SK-N-SH (cell line): ENCODE data around the gene ADORA2A. TPM values are rescaled to one million over a fixed set of nuclear protein-coding genes. Genes with fewer than 3 reads are reported as not detected.

Experiments
- CTCF ChIA-PET: fragments of 300-600, 350-600 bp; formaldehyde crosslinking; extraction: SDS; loops from one replicate; lab custom pipeline; 2021; lab: Yijun Ruan, JAX
- POLR2A ChIA-PET: fragments of 350-600 bp; sonication (Branson Sonifier 250); formaldehyde crosslinking; extraction: SDS; loops from one replicate; lab custom pipeline; 2020; ENCODE audit warnings: antibody characterized with exemption, inconsistent platforms; lab: Yijun Ruan, JAX
- DNase-seq: peaks from one replicate; pipeline ENCODE4 v3.0.0; 2012
- H2AFZ ChIP-seq: fragments of 200-600 bp; sonication (generic); 2 replicates; pipeline ENCODE4 v1.8.1; 2016; ENCODE audit warnings: antibody characterized with exemption, mild to moderate bottlenecking, low read depth
- H3F3A ChIP-seq: fragments of 200-600 bp; sonication (generic); replicated peaks from 2 replicates; pipeline ENCODE3; 2016; ENCODE audit warnings: antibody characterized with exemption, mild to moderate bottlenecking; ENCODE audit not compliant: insufficient read depth
- H3K27ac ChIP-seq, 2 experiments: fragments of 200-500 bp in 1 of 2; fragments of 200-600 bp in 1 of 2; sonication (Bioruptor generic) in 1 of 2; sonication (generic), shearing (Covaris generic) in 1 of 2; 2 replicates each; pipeline versions ENCODE4 v1.5.1 to v1.6.1; 2014 to 2016; ENCODE audit warnings: low read depth in 2 of 2, inconsistent platforms in 1 of 2, low read length in 1 of 2, mild to moderate bottlenecking in 1 of 2, mixed read lengths in 1 of 2
- H3K27me3 ChIP-seq: fragments of 200-600 bp; sonication (generic), shearing (Covaris generic); 2 replicates; pipeline ENCODE4 v1.6.1; 2016; ENCODE audit warnings: mixed run types; ENCODE audit not compliant: insufficient read depth
- H3K36me3 ChIP-seq, 2 experiments: fragments of 200-500 bp in 1 of 2; fragments of 200-600 bp in 1 of 2; sonication (Bioruptor generic) in 1 of 2; sonication (generic) in 1 of 2; replicated peaks in 1 of 2; 2 replicates each; pipeline versions ENCODE3 to v1.5.1; 2014 to 2016; ENCODE audit warnings: low read length in 1 of 2, mild to moderate bottlenecking in 1 of 2; ENCODE audit not compliant: insufficient read depth in 2 of 2, control insufficient read depth in 1 of 2
- H3K4me1 ChIP-seq, 2 experiments: fragments of 200-500 bp in 1 of 2; fragments of 200-600 bp in 1 of 2; sonication (Bioruptor generic) in 1 of 2; sonication (generic), shearing (Covaris generic) in 1 of 2; 2 replicates each; pipeline versions ENCODE4 v1.5.1 to v1.6.1; 2014 to 2016; ENCODE audit warnings: low read depth in 1 of 2, low read length in 1 of 2, mixed run types in 1 of 2; ENCODE audit not compliant: insufficient read depth in 2 of 2, control insufficient read depth in 1 of 2
- H3K4me2 ChIP-seq: fragments of 200-600 bp; sonication (generic), shearing (Covaris generic); 2 replicates; pipeline ENCODE4 v1.6.1; 2017; ENCODE audit warnings: mixed run types
- H3K4me3 ChIP-seq, 2 experiments: fragments of 200-500 bp in 1 of 2; fragments of 200-600 bp in 1 of 2; sonication (Bioruptor generic) in 1 of 2; sonication (generic), shearing (Covaris generic) in 1 of 2; 2 replicates each; pipeline versions ENCODE4 v1.5.1 to v1.8.1; 2014 to 2016; ENCODE audit warnings: low read depth in 2 of 2, inconsistent platforms in 1 of 2, low read length in 1 of 2, mild to moderate bottlenecking in 1 of 2, mixed read lengths in 1 of 2, moderate library complexity in 1 of 2
- H3K79me2 ChIP-seq: fragments of 200-600 bp; sonication (generic); 2 replicates; pipeline ENCODE4 v1.8.1; 2017; ENCODE audit warnings: mild to moderate bottlenecking; ENCODE audit not compliant: insufficient read depth
- H3K9ac ChIP-seq: fragments of 200-600 bp; sonication (generic); 2 replicates; pipeline ENCODE4 v1.6.1; 2017; ENCODE audit warnings: mixed run types
- H3K9me2 ChIP-seq: fragments of 200-600 bp; sonication (generic); 2 replicates; pipeline ENCODE4 v1.6.1; 2017; ENCODE audit warnings: mixed run types
- H3K9me3 ChIP-seq: fragments of 200-600 bp; sonication (generic); 2 replicates; pipeline ENCODE4 v1.6.1; 2017; ENCODE audit warnings: mixed run types, mild to moderate bottlenecking, moderate library complexity
- H4K20me1 ChIP-seq: fragments of 200-600 bp; sonication (generic); 2 replicates; pipeline ENCODE4 v1.6.1; 2017; ENCODE audit warnings: mild to moderate bottlenecking, mixed run types; ENCODE audit not compliant: insufficient read depth
- ELF1 ChIP-seq: IDR thresholded peaks from 2 replicates; pipeline ENCODE4 v1.4.0; 2012
- EP300 ChIP-seq, 2 experiments: IDR thresholded peaks; 2 replicates each; pipeline versions ENCODE4 v1.4.0 to v1.6.1; 2012; ENCODE audit warnings: borderline replicate concordance in 1 of 2, low read depth in 1 of 2, low read length in 1 of 2
- EZH2phosphoT487 ChIP-seq: fragments of 200-600 bp; sonication (generic); IDR thresholded peaks from 2 replicates; pipeline ENCODE4 v1.6.1; 2017; ENCODE audit warnings: low read depth, mixed run types, mild to moderate bottlenecking, antibody characterized with exemption, moderate library complexity, borderline replicate concordance
- FOSL2 ChIP-seq: IDR thresholded peaks from 2 replicates; pipeline ENCODE4 v1.4.0; 2012; ENCODE audit warnings: low read depth, mild to moderate bottlenecking, moderate library complexity, borderline replicate concordance
- FOXJ3 ChIP-seq: sonication (generic); formaldehyde crosslinking; IDR thresholded peaks from 2 replicates; pipeline ENCODE4 v1.5.1; 2020; ENCODE audit warnings: mild to moderate bottlenecking, missing genetic modification reagents
- JUND ChIP-seq: IDR thresholded peaks from 2 replicates; pipeline ENCODE4 v1.4.0; 2012
- MAX ChIP-seq: IDR thresholded peaks from 2 replicates; pipeline ENCODE4 v1.4.0; 2012; ENCODE audit warnings: low read depth
- PBX3 ChIP-seq: IDR thresholded peaks from 2 replicates; pipeline ENCODE4; 2012
- RAD21 ChIP-seq: IDR thresholded peaks from 2 replicates; pipeline ENCODE4 v1.6.1; 2012; ENCODE audit warnings: mild to moderate bottlenecking, low read length
- RCOR1 ChIP-seq: fragments of 150-350 bp; IDR thresholded peaks from 2 replicates; pipeline ENCODE4 v1.6.1; 2017; ENCODE audit warnings: antibody characterized with exemption, low read length
- REST ChIP-seq: IDR thresholded peaks from 2 replicates; pipeline ENCODE4 v1.6.1; 2012; ENCODE audit warnings: mild to moderate bottlenecking, low read depth, low read length, moderate library complexity
- RFX5 ChIP-seq: IDR thresholded peaks from 2 replicates; pipeline ENCODE4 v1.6.1; 2012; ENCODE audit warnings: mild to moderate bottlenecking, improper control_type of control experiment, low read length
- RXRA ChIP-seq: IDR thresholded peaks from 2 replicates; pipeline ENCODE4 v1.4.0; 2012; ENCODE audit warnings: low read depth, mild to moderate bottlenecking, borderline replicate concordance
- SIN3A ChIP-seq: IDR thresholded peaks from 2 replicates; pipeline ENCODE4 v1.6.1; 2012; ENCODE audit warnings: low read depth, mild to moderate bottlenecking, low read length, moderate library complexity, borderline replicate concordance
- SMC3 ChIP-seq: IDR thresholded peaks from 2 replicates; pipeline ENCODE4 v1.6.1; 2012; ENCODE audit warnings: low read depth, low read length, improper control_type of control experiment
- TAF1 ChIP-seq: IDR thresholded peaks from 2 replicates; pipeline ENCODE4 v1.6.1; 2012; ENCODE audit warnings: low read depth, mild to moderate bottlenecking, low read length, moderate library complexity, borderline replicate concordance
- TCF12 ChIP-seq: IDR thresholded peaks from 2 replicates; pipeline ENCODE4 v1.4.0; 2012
- TEAD4 ChIP-seq: IDR thresholded peaks from 2 replicates; pipeline ENCODE4 v1.4.0; 2012; ENCODE audit warnings: mild to moderate bottlenecking, borderline replicate concordance; ENCODE audit not compliant: insufficient read depth
- USF1 ChIP-seq: IDR thresholded peaks from 2 replicates; pipeline ENCODE4 v1.4.0; 2012; ENCODE audit warnings: low read depth, borderline replicate concordance
- USF2 ChIP-seq: fragments of 150-350 bp; IDR thresholded peaks from 2 replicates; pipeline ENCODE4 v1.6.1; 2017; ENCODE audit warnings: antibody characterized with exemption, low read length, low read depth, borderline replicate concordance
- WGBS: methylation state at CpG from one replicate; pipeline ENCODE4 v1.1.6; 2017; ENCODE audit warnings: low lambda C conversion rate; 5-methylcytosine and 5-hydroxymethylcytosine counted together
- polyA plus RNA-seq, 3 experiments: library from polyadenylated mRNA; depleted of rRNA; stranded (reverse); fragments of >200 nt; gene quantifications; 2 replicates each; pipeline ENCODE4 v1.2.3, GENCODE V29; 2012

ADORA2A gene
- polyA plus RNA-seq, 1 of the 3 experiments (the other 2 are of a cell fraction): 9.3 TPM

- no peak overlapping the region for H2AFZ ChIP-seq
- H3K9me2 ChIP-seq: no peaks in the 10 kb centered on the region
- CTCF ChIA-PET: interaction anchor here (0.7 to 2.2 kb wide), 8 partner anchors 9 to 104 kb away, joined by 3 to 7 read pairs (median 5); no protein-coding TSS in a partner anchor
- peaks cover 13 to 44% of the 10 kb centered on the region in 2 experiments for H3K36me3 ChIP-seq
- H3K27ac ChIP-seq: peak overlapping the region in 1 of 2 experiments; percentile 97; a peak in 1 of 4 replicates
- TF ChIP-seq SMC3 (no peak), FOXJ3 (CRISPR knock-in tag) (no peak), EZH2phosphoT487 (no peak), FOSL2 (no peak), RFX5 (no peak), USF2 (no peak), JUND (no peak), RAD21 (no peak), PBX3 (no peak), TEAD4 (no peak), RXRA (no peak), REST (no peak), USF1 (no peak), TAF1 (no peak), SIN3A (no peak), EP300 (IDR thresholded peaks at IDR 0.05; ENCODE audit: borderline replicate concordance in 1 of 2, low read depth in 1 of 2, low read length in 1 of 2) (no peak), RCOR1 (no peak), TCF12 (no peak), ELF1 (no peak), MAX (no peak)
- H3K4me3 ChIP-seq: no peak overlapping the region
- H3K4me2 ChIP-seq: no peak overlapping the region
- peak; percentile 15 for DNase-seq
- POLR2A ChIA-PET: no interaction called here
- no peaks in the 10 kb centered on the region for H3K27me3 ChIP-seq
- H3K9me3 ChIP-seq: no peaks in the 10 kb centered on the region
- no peak overlapping the region for H3K9ac ChIP-seq
- peaks cover 4% of the 10 kb centered on the region for H3F3A ChIP-seq
- no peaks in the 10 kb centered on the region for H3K79me2 ChIP-seq
- WGBS: 96% methylated on average over 3 of the region's 16 CpGs
- peaks cover 0 to 79% of the 10 kb centered on the region in 2 experiments; a peak in 2 of 4 replicates for H3K4me1 ChIP-seq
- no peaks in the 10 kb centered on the region for H4K20me1 ChIP-seq
Measured at GRCh38 chr22:24417901-24418641, 9.3 kb upstream of the ADORA2A start.
